Mesendoderm (in vitro differentiated cells): ENCODE data around the gene TNIP1.

Source experiments
- DNase-seq: peaks from one replicate; pipeline ENCODE4 v3.0.0; 2013
- H2AK5ac ChIP-seq: 2 replicates; pipeline ENCODE4 v1.6.1; 2013; ENCODE audit warnings: low read length, inconsistent platforms
- H2BK120ac ChIP-seq: 2 replicates; pipeline ENCODE4 v1.6.1; 2013; ENCODE audit warnings: low read depth, mild to moderate bottlenecking, low read length, moderate library complexity, mixed read lengths
- H2BK15ac ChIP-seq: replicated peaks from 2 replicates; pipeline ENCODE4 v1.6.1; 2013; ENCODE audit warnings: low read depth, mild to moderate bottlenecking, moderate library complexity
- H2BK5ac ChIP-seq: 2 replicates; pipeline ENCODE4 v1.6.1; 2013; ENCODE audit warnings: low read length, inconsistent platforms
- H3K18ac ChIP-seq: 2 replicates; pipeline ENCODE4 v1.6.1; 2013; ENCODE audit warnings: mild to moderate bottlenecking, low read length, mixed read lengths
- H3K23ac ChIP-seq: one replicate; pipeline ENCODE4 v1.6.1; 2013; ENCODE audit warnings: low read length
- H3K27ac ChIP-seq: 2 replicates; pipeline ENCODE4 v1.5.1; 2013; ENCODE audit warnings: low read depth, mild to moderate bottlenecking, inconsistent platforms, low read length, moderate library complexity
- H3K27me3 ChIP-seq: 2 replicates; pipeline ENCODE4 v1.6.1; 2013; ENCODE audit warnings: low read length, control low read depth, mild to moderate bottlenecking, inconsistent platforms; ENCODE audit not compliant: insufficient read depth, poor library complexity
- H3K36me3 ChIP-seq: 2 replicates; pipeline ENCODE4 v1.6.1; 2013; ENCODE audit warnings: low read length, inconsistent platforms; ENCODE audit not compliant: control insufficient read depth, insufficient read depth
- H3K4ac ChIP-seq: one replicate; pipeline ENCODE4 v1.6.1; 2013; ENCODE audit warnings: low read depth, mild to moderate bottlenecking, low read length, moderate library complexity
- H3K4me1 ChIP-seq: 2 replicates; pipeline ENCODE4 v1.6.1; 2013; ENCODE audit warnings: low read depth, low read length, inconsistent platforms; ENCODE audit not compliant: control insufficient read depth
- H3K4me2 ChIP-seq: 2 replicates; pipeline ENCODE4 v1.6.1; 2013; ENCODE audit warnings: low read length
- H3K4me3 ChIP-seq: 2 replicates; pipeline ENCODE4 v1.5.1; 2013; ENCODE audit warnings: mild to moderate bottlenecking, low read length
- H3K56ac ChIP-seq: one replicate; pipeline ENCODE4 v1.6.1; 2013; ENCODE audit warnings: low read length
- H3K79me1 ChIP-seq: 2 replicates; pipeline ENCODE4 v1.6.1; 2013; ENCODE audit warnings: low read length, inconsistent platforms
- H3K79me2 ChIP-seq: 2 replicates; pipeline ENCODE4 v1.6.1; 2013; ENCODE audit warnings: mild to moderate bottlenecking, low read length; ENCODE audit not compliant: control insufficient read depth, insufficient read depth
- H3K9ac ChIP-seq: 2 replicates; pipeline ENCODE4 v1.6.1; 2013; ENCODE audit warnings: low read length, inconsistent platforms
- H4K5ac ChIP-seq: one replicate; pipeline ENCODE4 v1.6.1; 2013; ENCODE audit warnings: low read length
- H4K8ac ChIP-seq: one replicate; pipeline ENCODE4 v1.6.1; 2013; ENCODE audit warnings: low read depth, mild to moderate bottlenecking, control low read depth, low read length, moderate library complexity
- WGBS: extraction: QIAGEN DNeasy Blood & Tissue Kit; methylation state at CpG from one replicate; pipeline ENCODE4 v1.1.7; 2013; ENCODE audit warnings: low lambda C conversion rate, missing lambda C conversion rate; ENCODE audit not compliant: insufficient coverage; ENCODE audit errors: extremely low coverage; 5-methylcytosine and 5-hydroxymethylcytosine counted together

The TNIP1 gene

GRCh38 chr5:151108566-151108965 lies 27.7 kb upstream of the TNIP1 start:
- H3K27me3 ChIP-seq: no peaks in the 10 kb centered on the region
- no peak overlapping the region for H4K8ac ChIP-seq
- no peak overlapping the region for H3K23ac ChIP-seq
- no peak overlapping the region for H3K4ac ChIP-seq
- H3K56ac ChIP-seq: no peak overlapping the region
- DNase-seq: no peak
- H3K79me1 ChIP-seq: no peaks in the 10 kb centered on the region
- H2BK120ac ChIP-seq: no peak overlapping the region
- H3K79me2 ChIP-seq: no peaks in the 10 kb centered on the region
- no peak overlapping the region for H2AK5ac ChIP-seq
- no peak overlapping the region for H3K27ac ChIP-seq
- H4K5ac ChIP-seq: no peak overlapping the region
- no peaks in the 10 kb centered on the region for H3K4me1 ChIP-seq
- peaks cover 37% of the 10 kb centered on the region for H3K36me3 ChIP-seq
- no peak overlapping the region for H3K4me2 ChIP-seq
- H3K18ac ChIP-seq: no peak overlapping the region
- no peak overlapping the region for H2BK5ac ChIP-seq
- H3K4me3 ChIP-seq: no peak overlapping the region
- H3K9ac ChIP-seq: no peak overlapping the region
- H2BK15ac ChIP-seq: no peak overlapping the region
- no CpG with 5 or more reads among the region's 8 CpGs for WGBS

GRCh38 chr5:151107738-151108520 lies 27.1 kb upstream of the TNIP1 start:
- Histone ChIP-seq H3K4ac (no peak overlapping the region), H3K79me2 (no peaks in the 10 kb centered on the region), H3K4me3 (no peak overlapping the region), H2BK5ac (no peak overlapping the region), H3K79me1 (no peaks in the 10 kb centered on the region), H3K27me3 (no peaks in the 10 kb centered on the region), H3K4me1 (no peaks in the 10 kb centered on the region), H3K9ac (no peak overlapping the region), H3K27ac (no peak overlapping the region), H2BK15ac (no peak overlapping the region), H3K23ac (no peak overlapping the region), H3K36me3 (peaks cover 38% of the 10 kb centered on the region), H3K18ac (no peak overlapping the region), H2AK5ac (no peak overlapping the region), H3K4me2 (no peak overlapping the region), H2BK120ac (no peak overlapping the region), H3K56ac (no peak overlapping the region), H4K8ac (no peak overlapping the region), H4K5ac (no peak overlapping the region)
- WGBS: no CpG with 5 or more reads among the region's 11 CpGs
- peak; percentile 51 for DNase-seq

- no peaks in the 10 kb centered on the region for H3K4me1 ChIP-seq
- H2BK15ac ChIP-seq: no peak overlapping the region
- H3K23ac ChIP-seq: no peak overlapping the region
- no peak overlapping the region for H4K5ac ChIP-seq
- no peak overlapping the region for H3K4me3 ChIP-seq
- H3K27me3 ChIP-seq: no peaks in the 10 kb centered on the region
- no peak overlapping the region for H3K18ac ChIP-seq
- H3K4me2 ChIP-seq: no peak overlapping the region
- no peaks in the 10 kb centered on the region for H3K79me2 ChIP-seq
- H3K27ac ChIP-seq: no peak overlapping the region
- H2AK5ac ChIP-seq: no peak overlapping the region
- H3K79me1 ChIP-seq: no peaks in the 10 kb centered on the region
- WGBS: no CpG with 5 or more reads among the region's 7 CpGs
- DNase-seq: no peak
- H3K9ac ChIP-seq: no peak overlapping the region
- H3K56ac ChIP-seq: no peak overlapping the region
- no peak overlapping the region for H3K4ac ChIP-seq
- no peak overlapping the region for H4K8ac ChIP-seq
- H2BK120ac ChIP-seq: no peak overlapping the region
- H3K36me3 ChIP-seq: peaks cover 36% of the 10 kb centered on the region
- no peak overlapping the region for H2BK5ac ChIP-seq
Observed at GRCh38 chr5:151107084-151107483, 26.2 kb upstream of the TNIP1 start.

- H3K4me1 ChIP-seq: no peaks in the 10 kb centered on the region
- H2BK5ac ChIP-seq: no peak overlapping the region
Observed at GRCh38 chr5:151106509-151106908, 25.7 kb upstream of the TNIP1 start.

GRCh38 chr5:151106043-151106442 lies 25.2 kb upstream of the TNIP1 start:
- H3K79me1 ChIP-seq: no peaks in the 10 kb centered on the region
- no peak overlapping the region for H3K4me3 ChIP-seq
- no peak overlapping the region for H3K4ac ChIP-seq
- H3K23ac ChIP-seq: no peak overlapping the region
- no peak overlapping the region for H2BK15ac ChIP-seq
- no peak overlapping the region for H4K8ac ChIP-seq
- H3K9ac ChIP-seq: no peak overlapping the region
- no peaks in the 10 kb centered on the region for H3K27me3 ChIP-seq
- no peaks in the 10 kb centered on the region for H3K4me1 ChIP-seq
- no peak overlapping the region for H3K4me2 ChIP-seq
- H2BK5ac ChIP-seq: no peak overlapping the region
- H3K56ac ChIP-seq: no peak overlapping the region
- no peak for DNase-seq
- H2AK5ac ChIP-seq: no peak overlapping the region
- H3K79me2 ChIP-seq: no peaks in the 10 kb centered on the region
- H3K18ac ChIP-seq: no peak overlapping the region
- no CpG with 5 or more reads among the region's 5 CpGs for WGBS
- peaks cover 38% of the 10 kb centered on the region for H3K36me3 ChIP-seq
- H3K27ac ChIP-seq: no peak overlapping the region
- H2BK120ac ChIP-seq: no peak overlapping the region
- no peak overlapping the region for H4K5ac ChIP-seq

More at GRCh38 chr5:151106509-151106908, 25.7 kb upstream of the TNIP1 start:
- no CpG with 5 or more reads among the region's 2 CpGs for WGBS
- H3K23ac ChIP-seq: no peak overlapping the region
- DNase-seq: no peak
- no peak overlapping the region for H2AK5ac ChIP-seq
- H3K9ac ChIP-seq: no peak overlapping the region
- no peak overlapping the region for H3K4me2 ChIP-seq
- no peak overlapping the region for H3K4me3 ChIP-seq
- H4K8ac ChIP-seq: no peak overlapping the region
- H4K5ac ChIP-seq: no peak overlapping the region
- H3K56ac ChIP-seq: no peak overlapping the region
- H2BK120ac ChIP-seq: no peak overlapping the region
- no peak overlapping the region for H3K18ac ChIP-seq
- no peak overlapping the region for H3K4ac ChIP-seq
- H3K27me3 ChIP-seq: no peaks in the 10 kb centered on the region
- no peaks in the 10 kb centered on the region for H3K79me1 ChIP-seq
- H3K79me2 ChIP-seq: no peaks in the 10 kb centered on the region
- H3K27ac ChIP-seq: no peak overlapping the region
- H2BK15ac ChIP-seq: no peak overlapping the region
- H3K36me3 ChIP-seq: peaks cover 39% of the 10 kb centered on the region

GRCh38 chr5:151105561-151105960 lies 24.7 kb upstream of the TNIP1 start:
- no peak overlapping the region for H2AK5ac ChIP-seq
- no peak overlapping the region for H4K5ac ChIP-seq
- no CpG with 5 or more reads among the region's 2 CpGs for WGBS
- no peak overlapping the region for H3K4ac ChIP-seq
- H4K8ac ChIP-seq: no peak overlapping the region
- no peak overlapping the region for H3K4me2 ChIP-seq
- no peak overlapping the region for H3K56ac ChIP-seq
- H3K79me2 ChIP-seq: no peaks in the 10 kb centered on the region
- H3K23ac ChIP-seq: no peak overlapping the region
- H3K18ac ChIP-seq: no peak overlapping the region
- H3K27ac ChIP-seq: no peak overlapping the region
- H2BK120ac ChIP-seq: no peak overlapping the region
- H3K36me3 ChIP-seq: peaks cover 35% of the 10 kb centered on the region
- no peak overlapping the region for H3K9ac ChIP-seq
- H2BK5ac ChIP-seq: no peak overlapping the region
- H2BK15ac ChIP-seq: no peak overlapping the region
- H3K4me1 ChIP-seq: no peaks in the 10 kb centered on the region
- H3K79me1 ChIP-seq: no peaks in the 10 kb centered on the region
- no peak overlapping the region for H3K4me3 ChIP-seq
- no peak for DNase-seq
- H3K27me3 ChIP-seq: no peaks in the 10 kb centered on the region
